OCI-LY3 (cell line): ENCODE results near the gene THAP12.

Source experiments
- CTCF ChIP-seq: fragments of 200-600, 300-600 bp; sonication (generic); IDR thresholded peaks from 2 replicates; pipeline ENCODE4 v1.5.1; 2014; ENCODE audit warnings: antibody characterized with exemption, low read length, low read depth
- EZH2phosphoT487 ChIP-seq: fragments of 200-600 bp; shearing (Covaris generic); IDR thresholded peaks from 2 replicates; pipeline ENCODE4 v1.6.1; 2018; ENCODE audit warnings: antibody characterized with exemption, mixed run types, low read depth

GRCh38 chr11:76316726-76317125 lies 64.2 kb downstream of the THAP12 start:
- TF ChIP-seq CTCF, result no peak
- no peak for TF ChIP-seq EZH2phosphoT487
